Erythroblast (primary cell): ENCODE measurements around the gene ALPP.
"Not testable (repeated sequence)": the region's sequence is repeated elsewhere in the genome, so short reads cannot be mapped to it uniquely, and the experiment has no call there.

ENCODE experiments used
- DNase-seq, 2 experiments: peaks; one replicate each; lab custom pipeline; 2025; lab: John Stamatoyannopoulos, UW
- GATA1 ChIP-seq: IDR thresholded peaks from 2 replicates; pipeline ENCODE4 v1.6.1; 2011; ENCODE audit warnings: low read depth, mild to moderate bottlenecking, control low read depth, low read length, moderate library complexity
- POLR2A ChIP-seq: IDR thresholded peaks from 2 replicates; pipeline ENCODE4 v1.6.1; 2011; ENCODE audit warnings: mild to moderate bottlenecking, low read length

The ALPP gene

GRCh38 chr2:232349546-232349945 lies 29.0 kb upstream of the ALPP start:
- no peak for DNase-seq
- TF ChIP-seq GATA1 (no peak), POLR2A (no peak)

DNA sequence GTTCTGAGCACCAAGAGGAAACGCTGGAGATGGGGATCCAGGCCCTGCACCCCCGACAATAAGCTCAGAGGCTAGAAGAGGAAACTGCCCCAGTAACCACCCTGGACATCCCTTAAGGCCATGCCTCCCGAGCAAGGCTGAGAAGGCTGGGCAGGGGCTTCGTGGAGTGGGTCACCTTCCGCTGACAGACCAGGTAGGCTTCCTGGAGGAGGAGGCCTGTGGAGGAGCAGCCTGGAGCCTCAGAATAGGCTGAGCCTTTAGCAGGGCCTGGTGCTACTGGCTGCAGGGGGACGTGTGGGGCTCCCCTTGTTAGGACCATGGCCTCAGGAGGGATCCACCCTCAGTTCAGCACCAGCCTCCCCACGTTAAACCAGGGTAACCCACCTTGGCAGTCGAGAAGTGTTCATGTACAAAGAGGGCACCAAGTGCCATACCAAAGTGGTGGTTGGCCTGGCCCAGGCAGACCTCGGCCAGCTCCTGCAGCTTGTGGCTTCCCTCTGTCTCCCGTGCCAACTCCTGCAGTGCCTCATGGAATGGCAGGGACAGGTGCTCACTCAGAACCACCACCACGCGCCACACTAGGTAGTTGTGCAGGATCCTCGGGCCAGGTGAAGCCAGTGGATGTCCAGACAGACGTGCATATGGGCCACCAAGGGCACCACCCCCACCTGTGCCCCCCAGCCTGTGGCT lies 28.5 kb upstream of the ALPP start:
- no peak for TF ChIP-seq POLR2A
- TF ChIP-seq GATA1: no peak
- DNase-seq: no peak

DNA sequence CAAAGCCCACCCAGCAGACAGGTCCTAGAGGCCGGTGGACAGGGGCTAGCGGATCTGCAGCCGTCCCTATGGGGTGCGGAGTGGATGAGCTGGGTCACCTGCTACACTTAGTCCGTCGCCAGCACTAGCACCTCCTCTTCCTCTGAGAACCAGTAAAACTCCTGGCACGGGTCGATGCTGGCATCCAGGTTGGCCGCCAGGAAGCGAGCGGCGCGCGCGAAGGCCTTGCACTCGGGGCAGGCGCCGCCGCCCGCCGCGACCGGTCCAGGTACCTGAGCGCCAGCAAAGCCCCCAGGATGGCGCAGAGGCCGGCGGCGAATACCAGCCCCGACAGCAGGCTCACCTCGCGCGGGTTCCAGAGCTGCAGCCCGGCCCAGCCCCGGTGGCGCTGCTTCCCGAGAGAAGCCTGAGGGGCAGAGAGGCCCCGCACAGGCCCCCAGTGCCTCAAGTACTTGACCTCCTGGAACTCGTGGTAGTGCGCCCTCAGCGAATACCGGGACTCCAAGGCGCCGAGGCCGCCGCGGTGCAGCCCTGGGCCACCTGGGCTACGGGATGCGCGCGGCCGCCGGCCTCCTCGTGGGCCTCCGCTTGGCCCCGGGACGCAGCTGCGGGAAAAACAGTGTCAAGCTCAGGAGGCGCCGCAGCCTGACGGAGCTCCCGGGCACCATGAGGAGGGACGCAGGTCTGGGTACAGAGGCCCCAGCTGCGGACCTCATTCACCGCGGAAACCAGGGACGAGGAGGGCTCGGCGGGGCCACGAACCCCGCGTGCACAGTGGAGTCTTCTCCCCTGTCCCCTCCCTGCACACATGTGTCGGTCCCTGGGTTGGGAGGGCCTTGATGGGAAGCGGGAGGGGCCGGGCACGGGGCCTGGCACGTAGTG lies 27.5 kb upstream of the ALPP start:
- DNase-seq: no peak
- TF ChIP-seq POLR2A (no peak), GATA1 (no peak)

- TF ChIP-seq POLR2A (no peak), GATA1 (no peak)
- no peak for DNase-seq
Measured at GRCh38 chr2:232351686-232352510, 26.7 kb upstream of the ALPP start.

GRCh38 chr2:232352511-232353091 lies 25.9 kb upstream of the ALPP start:
- TF ChIP-seq GATA1: no peak
- no peak for DNase-seq

- DNase-seq: no peak
Measured at GRCh38 chr2:232353096-232353495, 25.5 kb upstream of the ALPP start.

GRCh38 chr2:232353660-232354059 lies 24.9 kb upstream of the ALPP start:
- DNase-seq: no peak
- TF ChIP-seq GATA1 (no peak), POLR2A (no peak)

More at GRCh38 chr2:232353096-232353495, 25.5 kb upstream of the ALPP start:
- no peak for TF ChIP-seq GATA1
- no peak for TF ChIP-seq POLR2A

DNA sequence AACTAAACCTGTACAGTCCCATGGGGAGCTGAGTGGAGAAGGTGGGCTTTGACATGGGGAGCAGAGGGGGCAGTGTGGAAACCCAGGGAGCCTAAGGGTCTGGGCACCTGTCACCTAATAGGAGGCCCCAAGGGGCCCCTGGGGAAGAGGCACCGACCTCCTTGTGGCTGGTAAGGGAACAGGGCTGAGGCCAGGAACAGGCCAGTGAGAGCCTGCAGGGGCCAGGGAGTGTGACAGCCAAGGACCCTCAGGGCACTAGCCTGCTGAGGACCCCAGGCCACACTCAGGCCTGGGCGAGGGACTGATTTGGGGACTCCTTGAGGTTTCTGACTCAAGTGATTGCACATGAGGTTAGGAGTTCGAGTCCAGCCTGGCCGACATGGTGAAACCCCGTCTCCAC lies 24.5 kb upstream of the ALPP start:
- TF ChIP-seq POLR2A: no peak
- TF ChIP-seq GATA1: no peak
- DNase-seq: no peak

GRCh38 chr2:232361646-232362045 lies 16.9 kb upstream of the ALPP start:
- no peak for TF ChIP-seq POLR2A
- TF ChIP-seq GATA1: no peak
- no peak for DNase-seq

- no peak for TF ChIP-seq POLR2A
- TF ChIP-seq GATA1: no peak
- no peak for DNase-seq
Measured at GRCh38 chr2:232362174-232362900, 16.2 kb upstream of the ALPP start.

DNA sequence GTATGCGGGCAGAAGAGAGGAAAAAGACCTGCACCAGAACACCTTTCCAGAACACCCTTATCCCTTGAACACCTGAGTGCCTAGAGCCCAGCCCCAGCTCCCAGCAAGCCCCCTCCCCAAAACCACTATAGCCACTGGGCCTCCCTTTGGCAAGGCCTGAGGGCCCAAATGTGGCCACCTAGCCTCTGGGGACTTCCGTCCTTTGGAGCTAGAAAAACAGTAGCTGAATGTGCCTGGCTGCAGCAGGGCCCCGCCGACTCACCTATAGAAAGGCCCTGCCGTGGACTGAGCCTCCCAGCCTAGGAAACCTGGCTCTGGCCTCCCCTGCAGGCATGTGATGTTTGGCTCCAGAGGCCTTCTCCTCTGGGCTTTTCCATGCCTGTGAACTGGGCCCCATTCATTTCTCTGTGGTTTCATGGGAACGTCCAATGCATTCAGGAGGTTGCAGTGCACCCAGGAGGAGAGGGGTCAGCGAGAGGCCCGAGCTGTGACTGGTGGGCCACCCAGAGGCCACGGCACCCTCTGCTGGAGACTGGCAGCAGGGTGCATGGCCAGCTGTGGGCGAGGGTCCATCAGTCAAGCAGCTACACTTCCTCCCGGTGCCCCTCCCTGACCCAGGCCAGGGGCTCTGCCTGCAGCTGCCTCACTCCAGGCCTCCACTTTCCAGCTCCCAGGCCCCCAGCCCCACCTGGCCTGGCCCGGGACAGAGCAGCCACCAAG lies 15.3 kb upstream of the ALPP start:
- DNase-seq: not testable (repeated sequence)
